RWPE1 (cell line): ENCODE results near the gene STK32B.

Source experiments
- CTCF ChIA-PET: fragments of 350-600 bp; sonication (Branson Sonifier 250); formaldehyde crosslinking; extraction: SDS; loops from one replicate; lab custom pipeline; 2021; lab: Yijun Ruan, JAX
- POLR2A ChIA-PET: fragments of 400-600 bp; formaldehyde crosslinking; extraction: SDS; loops from one replicate; lab custom pipeline; 2020; ENCODE audit warnings: antibody characterized with exemption; ENCODE audit not compliant: low non-redundant PET; lab: Yijun Ruan, JAX
- DNase-seq: peaks from one replicate; pipeline ENCODE4 v3.0.0; 2012; ENCODE audit warnings: low spot score
- H3K27ac ChIP-seq: fragments of 450-650 bp; 2 replicates; pipeline ENCODE4 v1.5.1; 2017
- CTCF ChIP-seq: fragments of 450-650 bp; conservative IDR thresholded peaks from 2 replicates; pipeline ENCODE4 v1.5.1; 2017; ENCODE audit warnings: low read depth, mild to moderate bottlenecking

STK32B gene

GRCh38 chr4:5028480-5028879 lies 22.8 kb upstream of the STK32B start:
- no peak overlapping the region for H3K27ac ChIP-seq
- CTCF ChIA-PET: no interaction called here

GRCh38 chr4:5029447-5029846 lies 21.8 kb upstream of the STK32B start:
- ChIA-PET POLR2A (no interaction called here), CTCF (no interaction called here)
- no peak for DNase-seq
- no peak for TF ChIP-seq CTCF
- H3K27ac ChIP-seq: no peak overlapping the region

More at GRCh38 chr4:5028480-5028879, 22.8 kb upstream of the STK32B start:
- no peak for DNase-seq
- TF ChIP-seq CTCF: no peak
- POLR2A ChIA-PET: no interaction called here

- CTCF ChIA-PET: no interaction called here
- no peak for DNase-seq
- POLR2A ChIA-PET: no interaction called here
- no peak overlapping the region for H3K27ac ChIP-seq
- TF ChIP-seq CTCF: no peak
Observed at GRCh38 chr4:5030221-5030620, 21.1 kb upstream of the STK32B start.

GRCh38 chr4:5030927-5031326 lies 20.4 kb upstream of the STK32B start:
- ChIA-PET CTCF (no interaction called here), POLR2A (no interaction called here)
- no peak for DNase-seq
- TF ChIP-seq CTCF: no peak
- H3K27ac ChIP-seq: no peak overlapping the region

GRCh38 chr4:5032813-5033212 lies 18.5 kb upstream of the STK32B start:
- CTCF ChIA-PET: no interaction called here
- peak overlapping the region; percentile 14; the same call in 1 of the 2 replicates for H3K27ac ChIP-seq
- no peak for DNase-seq

GRCh38 chr4:5033281-5033841 lies 17.9 kb upstream of the STK32B start:
- ChIA-PET CTCF (no interaction called here), POLR2A (no interaction called here)
- H3K27ac ChIP-seq: peak overlapping the region; percentile 14; the same call in 1 of the 2 replicates
- no peak for TF ChIP-seq CTCF
- no peak for DNase-seq

More at GRCh38 chr4:5032813-5033212, 18.5 kb upstream of the STK32B start:
- no peak for TF ChIP-seq CTCF
- POLR2A ChIA-PET: no interaction called here
